C4-2B (cell line): ENCODE measurements around the gene TLE2.

Experiments
- ZFX ChIP-seq: fragments of 450-650 bp; IDR thresholded peaks from 2 replicates; pipeline ENCODE4 v1.6.1; 2017
- TF ChIP-seq, protein P1 (sequence below): fragments of 450-650 bp; conservative IDR thresholded peaks from 2 replicates; pipeline ENCODE4 v1.5.1; 2017; ENCODE audit warnings: mild to moderate bottlenecking

DNA sequence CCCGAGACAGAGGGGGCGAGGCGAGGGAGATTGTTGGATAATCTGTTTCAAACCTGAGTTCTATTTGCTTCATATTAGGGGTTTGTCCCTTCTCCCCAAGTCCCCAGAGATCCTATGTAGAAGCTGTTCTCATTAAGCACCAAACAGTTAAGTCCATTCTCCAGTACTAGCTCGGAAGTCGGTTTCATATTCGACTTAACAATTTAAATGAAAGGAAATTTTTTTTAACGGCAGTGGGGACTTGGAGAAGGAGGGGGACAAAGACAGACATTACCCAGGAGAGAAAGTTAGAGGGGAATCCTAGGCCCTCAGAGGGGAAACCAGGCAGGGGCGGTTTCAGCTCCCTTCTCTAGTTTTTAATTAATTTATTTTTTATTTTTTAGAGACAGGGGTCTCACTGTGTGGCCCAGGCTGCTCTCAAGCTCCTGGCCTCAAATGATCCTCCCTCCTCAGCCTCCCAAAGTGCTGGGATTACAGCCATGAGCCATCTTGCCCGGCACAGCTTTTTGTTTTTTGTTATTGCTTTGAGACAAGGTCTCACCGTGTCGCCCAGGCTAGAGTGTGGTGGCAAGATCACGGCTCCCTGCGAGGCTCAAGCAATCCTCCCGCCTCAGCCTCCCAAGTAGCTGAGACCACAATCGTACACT lies 13.7 kb upstream of the TLE2 start:
- TF ChIP-seq, protein P1, sequence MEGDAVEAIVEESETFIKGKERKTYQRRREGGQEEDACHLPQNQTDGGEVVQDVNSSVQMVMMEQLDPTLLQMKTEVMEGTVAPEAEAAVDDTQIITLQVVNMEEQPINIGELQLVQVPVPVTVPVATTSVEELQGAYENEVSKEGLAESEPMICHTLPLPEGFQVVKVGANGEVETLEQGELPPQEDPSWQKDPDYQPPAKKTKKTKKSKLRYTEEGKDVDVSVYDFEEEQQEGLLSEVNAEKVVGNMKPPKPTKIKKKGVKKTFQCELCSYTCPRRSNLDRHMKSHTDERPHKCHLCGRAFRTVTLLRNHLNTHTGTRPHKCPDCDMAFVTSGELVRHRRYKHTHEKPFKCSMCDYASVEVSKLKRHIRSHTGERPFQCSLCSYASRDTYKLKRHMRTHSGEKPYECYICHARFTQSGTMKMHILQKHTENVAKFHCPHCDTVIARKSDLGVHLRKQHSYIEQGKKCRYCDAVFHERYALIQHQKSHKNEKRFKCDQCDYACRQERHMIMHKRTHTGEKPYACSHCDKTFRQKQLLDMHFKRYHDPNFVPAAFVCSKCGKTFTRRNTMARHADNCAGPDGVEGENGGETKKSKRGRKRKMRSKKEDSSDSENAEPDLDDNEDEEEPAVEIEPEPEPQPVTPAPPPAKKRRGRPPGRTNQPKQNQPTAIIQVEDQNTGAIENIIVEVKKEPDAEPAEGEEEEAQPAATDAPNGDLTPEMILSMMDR: no peak
- TF ChIP-seq ZFX: no peak
